ENCODE results near the gene INSL3. TPM values are rescaled to one million over a fixed set of nuclear protein-coding genes. Genes with fewer than 3 reads are reported as not detected.
"Not testable (repeated sequence)": the region's sequence is repeated elsewhere in the genome, so short reads cannot be mapped to it uniquely, and the experiment has no call there.

INSL3 gene
- total and polyA plus RNA-seq, 2 donors from 2014 or later: not detected

- Histone ChIP-seq H3K4me3 (ENCODE audit: low read length in 3 of 3) (no peak overlapping the region), H3K9me3 (ENCODE audit: control insufficient read depth in 2 of 3, insufficient read depth in 1 of 3, low read length in 3 of 3) (no peaks in the 10 kb centered on the region), H3K9ac (ENCODE audit: low read length in 3 of 3) (no peak overlapping the region), H3K36me3 (ENCODE audit: control insufficient read depth in 2 of 3, insufficient read depth in 3 of 3, low read length in 3 of 3) (no peaks in the 10 kb centered on the region), H3K27me3 (ENCODE audit: control insufficient read depth, insufficient read depth, low read length) (no peaks in the 10 kb centered on the region), H3K4me1 (ENCODE audit: control insufficient read depth in 2 of 3, insufficient read depth in 2 of 3, low read depth in 1 of 3, low read length in 3 of 3) (peaks cover 0 to 4% (median 0%) of the 10 kb centered on the region in 3 donors), H3K27ac (ENCODE audit: low read depth in 2 of 2, low read length in 2 of 2) (no peak overlapping the region)
- TF ChIP-seq CTCF (IDR thresholded peaks at IDR 0.05; ENCODE audit: borderline replicate concordance, extremely low read depth, insufficient read depth): no peak
- FAIRE-seq (no peak), DNase-seq (no peak)
- intact Hi-C loops (cut with DNase I): no loop called here
These were observed 40.5 kb downstream of the INSL3 start for GRCh38 chr19:17780781-17781180.

- Histone ChIP-seq H3K9ac (ENCODE audit: low read length in 3 of 3) (no peak overlapping the region), H3K36me3 (ENCODE audit: control insufficient read depth in 2 of 3, insufficient read depth in 3 of 3, low read length in 3 of 3) (no peaks in the 10 kb centered on the region), H3K4me1 (ENCODE audit: control insufficient read depth in 2 of 3, insufficient read depth in 2 of 3, low read depth in 1 of 3, low read length in 3 of 3) (peaks cover 0 to 4% (median 0%) of the 10 kb centered on the region in 3 donors), H3K27ac (ENCODE audit: low read depth in 2 of 2, low read length in 2 of 2) (no peak overlapping the region), H3K4me3 (ENCODE audit: low read length in 3 of 3) (no peak overlapping the region), H3K27me3 (ENCODE audit: control insufficient read depth, insufficient read depth, low read length) (no peaks in the 10 kb centered on the region), H3K9me3 (ENCODE audit: control insufficient read depth in 2 of 3, insufficient read depth in 1 of 3, low read length in 3 of 3) (no peaks in the 10 kb centered on the region)
- TF ChIP-seq CTCF (IDR thresholded peaks at IDR 0.05; ENCODE audit: borderline replicate concordance, extremely low read depth, insufficient read depth): no peak
- FAIRE-seq (no peak), DNase-seq (peak in 4 of 5 donors; percentile 59 to 84 (median 68))
- intact Hi-C loops (cut with DNase I): no loop called here
These were observed 42.1 kb downstream of the INSL3 start for GRCh38 chr19:17778968-17779929.

GRCh38 chr19:17778251-17778967 is 42.9 kb downstream of the INSL3 start:
- DNase-seq (peak; percentile 57 to 88 (median 72)), FAIRE-seq (no peak)
- intact Hi-C loops (cut with DNase I): no loop called here
- Histone ChIP-seq H3K4me1 (ENCODE audit: control insufficient read depth in 2 of 3, insufficient read depth in 2 of 3, low read depth in 1 of 3, low read length in 3 of 3) (peaks cover 0 to 4% (median 0%) of the 10 kb centered on the region in 3 donors), H3K9ac (ENCODE audit: low read length in 3 of 3) (no peak overlapping the region), H3K27ac (ENCODE audit: low read depth in 2 of 2, low read length in 2 of 2) (no peak overlapping the region), H3K36me3 (ENCODE audit: control insufficient read depth in 2 of 3, insufficient read depth in 3 of 3, low read length in 3 of 3) (no peaks in the 10 kb centered on the region), H3K4me3 (ENCODE audit: low read length in 3 of 3) (no peak overlapping the region), H3K9me3 (ENCODE audit: control insufficient read depth in 2 of 3, insufficient read depth in 1 of 3, low read length in 3 of 3) (no peaks in the 10 kb centered on the region), H3K27me3 (ENCODE audit: control insufficient read depth, insufficient read depth, low read length) (no peaks in the 10 kb centered on the region)
- no peak for TF ChIP-seq CTCF (IDR thresholded peaks at IDR 0.05; ENCODE audit: borderline replicate concordance, extremely low read depth, insufficient read depth)

GRCh38 chr19:17777840-17778239 is 43.5 kb downstream of the INSL3 start:
- intact Hi-C loops (cut with DNase I); H3K4me3 ChIP-seq (ENCODE audit: low read length in 3 of 3); H3K36me3 ChIP-seq (ENCODE audit: control insufficient read depth in 2 of 3, insufficient read depth in 3 of 3, low read length in 3 of 3); H3K9ac ChIP-seq (ENCODE audit: low read length in 3 of 3); H3K9me3 ChIP-seq (ENCODE audit: control insufficient read depth in 2 of 3, insufficient read depth in 1 of 3, low read length in 3 of 3); H3K4me1 ChIP-seq (ENCODE audit: control insufficient read depth in 2 of 3, insufficient read depth in 2 of 3, low read depth in 1 of 3, low read length in 3 of 3); H3K27me3 ChIP-seq (ENCODE audit: control insufficient read depth, insufficient read depth, low read length); DNase-seq; FAIRE-seq; H3K27ac ChIP-seq (ENCODE audit: low read depth in 2 of 2, low read length in 2 of 2): not testable (repeated sequence)

All from kidney (tissue), 14 donors.